Measurements from ENCODE around the gene RTCA. TPM values are rescaled to one million over a fixed set of nuclear protein-coding genes. Genes with fewer than 3 reads are reported as not detected.

RTCA gene
- total and polyA plus RNA-seq, 2 donors (not counting 1 experiment from before 2014, with no cell fraction given): 15.7 to 31.0 TPM

DNA sequence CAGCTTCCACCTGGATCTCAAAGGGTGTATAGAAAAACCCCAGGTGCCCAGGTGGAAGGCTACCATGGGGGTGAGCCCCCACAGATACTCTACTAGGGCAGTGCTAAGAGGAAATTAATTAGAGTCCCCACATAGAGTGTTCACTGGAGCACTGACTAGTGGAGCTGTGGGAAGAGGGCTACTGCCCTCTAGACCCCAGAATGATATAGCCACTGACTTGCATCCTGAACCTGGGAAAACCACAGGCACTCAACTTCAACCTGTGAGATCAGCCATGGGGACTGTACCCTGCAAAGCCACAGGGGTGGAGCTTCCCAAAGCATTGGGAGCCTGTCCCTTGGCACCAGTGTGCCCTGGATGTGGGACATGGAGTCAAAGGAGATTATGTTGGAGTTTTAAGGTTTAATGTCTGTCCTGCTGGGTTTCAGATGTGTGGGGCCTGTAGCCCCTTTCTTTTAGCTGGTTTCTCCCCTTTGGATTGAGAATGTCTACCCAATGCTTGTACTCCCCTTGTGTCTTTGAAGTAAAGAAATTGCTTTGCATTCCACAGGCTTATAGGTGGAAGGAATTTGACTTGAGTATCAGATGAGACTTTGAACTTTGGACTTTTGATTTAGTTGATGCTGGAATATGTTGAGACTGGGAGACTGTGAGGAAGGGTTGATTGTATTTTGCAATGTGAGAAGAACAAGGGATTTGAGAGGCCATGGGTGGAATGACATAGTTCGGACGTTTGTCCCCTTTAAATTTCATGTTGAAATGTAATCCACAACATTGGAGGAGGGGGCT lies 54.5 kb downstream of the RTCA start:
- 100% methylated on average over 2 of the region's 2 CpGs for WGBS (ENCODE audit: insufficient coverage)
- no peak for DNase-seq
- H4K20me1 ChIP-seq (ENCODE audit: control insufficient read depth, insufficient read depth, low read length, poor library complexity, severe bottlenecking): no peaks in the 10 kb centered on the region

GRCh38 chr1:100321100-100321493 lies 55.1 kb downstream of the RTCA start:
- no peak overlapping the region for H3K27ac Mint-ChIP-seq
- no peaks in the 10 kb centered on the region for H3K4me1 ChIP-seq (ENCODE audit: control insufficient read depth in 2 of 2, insufficient read depth in 2 of 2, low read length in 2 of 2)
- ATAC-seq (ENCODE audit: low read depth) (no peak), DNase-seq (no peak)
- WGBS (ENCODE audit: insufficient coverage): 98% methylated on average over 7 of the region's 7 CpGs
- H2AFZ ChIP-seq (ENCODE audit: insufficient read depth, low read depth, low read length, poor library complexity, severe bottlenecking): no peak overlapping the region
- no peaks in the 10 kb centered on the region for H4K20me1 ChIP-seq (ENCODE audit: control insufficient read depth, insufficient read depth, low read length, poor library complexity, severe bottlenecking)
- H3K4me1 Mint-ChIP-seq: no peaks in the 10 kb centered on the region
- no peak overlapping the region for H3K9ac ChIP-seq (ENCODE audit: low read length)
- intact Hi-C loops (cut with micrococcal nuclease): no loop called here
- H3K4me3 Mint-ChIP-seq: no peak overlapping the region
- peaks cover 8% of the 10 kb centered on the region for H3K9me3 Mint-ChIP-seq (ENCODE audit: insufficient read depth)
- H3K36me3 ChIP-seq (replicated peaks in 1 of 2; ENCODE audit: control extremely low read depth in 1 of 2, control insufficient read depth in 1 of 2, extremely low read depth in 1 of 2, insufficient read depth in 2 of 2, low read length in 1 of 2): no peaks in the 10 kb centered on the region
- TF ChIP-seq EZH2 (IDR thresholded peaks at IDR 0.05; ENCODE audit: borderline replicate concordance, insufficient read depth, low read depth, low read length, poor library complexity, severe bottlenecking): no peak
- TF ChIP-seq, protein P1, sequence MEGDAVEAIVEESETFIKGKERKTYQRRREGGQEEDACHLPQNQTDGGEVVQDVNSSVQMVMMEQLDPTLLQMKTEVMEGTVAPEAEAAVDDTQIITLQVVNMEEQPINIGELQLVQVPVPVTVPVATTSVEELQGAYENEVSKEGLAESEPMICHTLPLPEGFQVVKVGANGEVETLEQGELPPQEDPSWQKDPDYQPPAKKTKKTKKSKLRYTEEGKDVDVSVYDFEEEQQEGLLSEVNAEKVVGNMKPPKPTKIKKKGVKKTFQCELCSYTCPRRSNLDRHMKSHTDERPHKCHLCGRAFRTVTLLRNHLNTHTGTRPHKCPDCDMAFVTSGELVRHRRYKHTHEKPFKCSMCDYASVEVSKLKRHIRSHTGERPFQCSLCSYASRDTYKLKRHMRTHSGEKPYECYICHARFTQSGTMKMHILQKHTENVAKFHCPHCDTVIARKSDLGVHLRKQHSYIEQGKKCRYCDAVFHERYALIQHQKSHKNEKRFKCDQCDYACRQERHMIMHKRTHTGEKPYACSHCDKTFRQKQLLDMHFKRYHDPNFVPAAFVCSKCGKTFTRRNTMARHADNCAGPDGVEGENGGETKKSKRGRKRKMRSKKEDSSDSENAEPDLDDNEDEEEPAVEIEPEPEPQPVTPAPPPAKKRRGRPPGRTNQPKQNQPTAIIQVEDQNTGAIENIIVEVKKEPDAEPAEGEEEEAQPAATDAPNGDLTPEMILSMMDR (IDR thresholded peaks at IDR 0.05): no peak
- H3K4me2 ChIP-seq (replicated peaks; ENCODE audit: low read depth, low read length, poor library complexity, severe bottlenecking): no peak overlapping the region
- ChIA-PET CTCF (no interaction called here), POLR2A (no interaction called here)
- no peaks in the 10 kb centered on the region for H3K27me3 Mint-ChIP-seq
- H3K79me2 ChIP-seq (ENCODE audit: control insufficient read depth, insufficient read depth, low read length): no peaks in the 10 kb centered on the region
- H3K4me3 ChIP-seq (ENCODE audit: control extremely low read depth in 1 of 5, extremely low read depth in 1 of 5, insufficient read depth in 1 of 5, low read depth in 2 of 5, low read length in 4 of 5): no peak overlapping the region
- peaks cover 6 to 18% (median 18%) of the 10 kb centered on the region in 3 donors for H3K9me3 ChIP-seq (ENCODE audit: control extremely low read depth in 1 of 3, control insufficient read depth in 2 of 3, insufficient read depth in 1 of 3, low read length in 2 of 3)
- H3K27ac ChIP-seq (ENCODE audit: low read length in 2 of 2): no peak overlapping the region
- H3K27me3 ChIP-seq (replicated peaks in 1 of 4; ENCODE audit: control extremely low read depth in 1 of 4, control insufficient read depth in 3 of 4, insufficient read depth in 4 of 4, low read length in 3 of 4): no peaks in the 10 kb centered on the region

More for the DNA sequence above, 54.5 kb downstream of the RTCA start:
- Histone ChIP-seq H3K4me2 (replicated peaks; ENCODE audit: low read depth, low read length, poor library complexity, severe bottlenecking) (no peak overlapping the region), H3K27me3 (replicated peaks in 1 of 4; ENCODE audit: control extremely low read depth in 1 of 4, control insufficient read depth in 3 of 4, insufficient read depth in 4 of 4, low read length in 3 of 4) (no peaks in the 10 kb centered on the region), H3K36me3 (replicated peaks in 1 of 2; ENCODE audit: control extremely low read depth in 1 of 2, control insufficient read depth in 1 of 2, extremely low read depth in 1 of 2, insufficient read depth in 2 of 2, low read length in 1 of 2) (no peaks in the 10 kb centered on the region), H2AFZ (ENCODE audit: insufficient read depth, low read depth, low read length, poor library complexity, severe bottlenecking) (no peak overlapping the region), H3K79me2 (ENCODE audit: control insufficient read depth, insufficient read depth, low read length) (no peaks in the 10 kb centered on the region), H3K9me3 (ENCODE audit: control extremely low read depth in 1 of 3, control insufficient read depth in 2 of 3, insufficient read depth in 1 of 3, low read length in 2 of 3) (peaks cover 6 to 24% (median 24%) of the 10 kb centered on the region in 3 donors), H3K4me3 (ENCODE audit: control extremely low read depth in 1 of 5, extremely low read depth in 1 of 5, insufficient read depth in 1 of 5, low read depth in 2 of 5, low read length in 4 of 5) (no peak overlapping the region), H3K27ac (ENCODE audit: low read length in 2 of 2) (no peak overlapping the region), H3K4me1 (ENCODE audit: control insufficient read depth in 2 of 2, insufficient read depth in 2 of 2, low read length in 2 of 2) (no peaks in the 10 kb centered on the region), H3K9ac (ENCODE audit: low read length) (no peak overlapping the region)
- TF ChIP-seq, protein P1 (IDR thresholded peaks at IDR 0.05): no peak
- Mint-ChIP-seq H3K27me3 (no peaks in the 10 kb centered on the region), H3K4me1 (no peaks in the 10 kb centered on the region), H3K9me3 (ENCODE audit: insufficient read depth) (peaks cover 8% of the 10 kb centered on the region), H3K27ac (no peak overlapping the region), H3K4me3 (no peak overlapping the region)
- ChIA-PET POLR2A (no interaction called here), CTCF (no interaction called here)
- intact Hi-C loops (cut with micrococcal nuclease): no loop called here
- no peak for ATAC-seq (ENCODE audit: low read depth)
